Measurements from ENCODE around the gene CA7. TPM values are rescaled to one million over a fixed set of nuclear protein-coding genes. Genes with fewer than 3 reads are reported as not detected.

The CA7 gene
- total and polyA plus RNA-seq, 10 donors, result not detected

DNA sequence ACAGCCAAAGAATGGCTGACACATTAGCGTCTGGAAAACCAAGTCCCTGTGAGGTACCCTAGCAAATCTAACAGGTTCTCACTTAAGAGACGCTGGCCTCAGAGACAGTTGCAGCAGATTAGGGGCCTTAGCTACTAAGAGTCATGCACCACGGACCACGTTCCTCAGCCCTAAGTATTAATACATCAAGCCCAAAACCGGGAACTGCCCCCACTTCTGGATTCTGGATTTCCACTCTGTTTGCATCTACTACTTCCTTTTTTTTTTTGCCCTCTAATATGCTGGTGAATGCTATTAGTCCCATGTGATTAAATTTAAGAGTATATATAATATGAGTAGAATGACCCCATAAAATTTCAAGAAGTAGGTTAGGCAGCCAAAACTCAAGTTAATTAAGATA is 42.1 kb upstream of the CA7 start:
- no peaks in the 10 kb centered on the region for H3K27me3 ChIP-seq (replicated peaks in 1 of 7)
- H3K36me3 ChIP-seq, result peaks cover 0 to 65% (median 57%) of the 10 kb centered on the region in 6 donors
- no peak for TF ChIP-seq POLR2A (IDR thresholded peaks at IDR 0.05)
- no peak for TF ChIP-seq POLR2AphosphoS5 (IDR thresholded peaks at IDR 0.05)
- TF ChIP-seq, protein P1, sequence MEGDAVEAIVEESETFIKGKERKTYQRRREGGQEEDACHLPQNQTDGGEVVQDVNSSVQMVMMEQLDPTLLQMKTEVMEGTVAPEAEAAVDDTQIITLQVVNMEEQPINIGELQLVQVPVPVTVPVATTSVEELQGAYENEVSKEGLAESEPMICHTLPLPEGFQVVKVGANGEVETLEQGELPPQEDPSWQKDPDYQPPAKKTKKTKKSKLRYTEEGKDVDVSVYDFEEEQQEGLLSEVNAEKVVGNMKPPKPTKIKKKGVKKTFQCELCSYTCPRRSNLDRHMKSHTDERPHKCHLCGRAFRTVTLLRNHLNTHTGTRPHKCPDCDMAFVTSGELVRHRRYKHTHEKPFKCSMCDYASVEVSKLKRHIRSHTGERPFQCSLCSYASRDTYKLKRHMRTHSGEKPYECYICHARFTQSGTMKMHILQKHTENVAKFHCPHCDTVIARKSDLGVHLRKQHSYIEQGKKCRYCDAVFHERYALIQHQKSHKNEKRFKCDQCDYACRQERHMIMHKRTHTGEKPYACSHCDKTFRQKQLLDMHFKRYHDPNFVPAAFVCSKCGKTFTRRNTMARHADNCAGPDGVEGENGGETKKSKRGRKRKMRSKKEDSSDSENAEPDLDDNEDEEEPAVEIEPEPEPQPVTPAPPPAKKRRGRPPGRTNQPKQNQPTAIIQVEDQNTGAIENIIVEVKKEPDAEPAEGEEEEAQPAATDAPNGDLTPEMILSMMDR (IDR thresholded peaks at IDR 0.05 in 8 of 11, conservative IDR thresholded peaks at IDR 0.05 in 3 of 11), result no peak
- intact Hi-C loops (cut with DNase I; ENCODE audit: low total_unique reads), result no loop called here
- no peak for DNase-seq
- H3K4me3 ChIP-seq, result no peak overlapping the region
- H3K27ac ChIP-seq, result no peak overlapping the region
- 73 to 92% (median 80%) methylated on average over 5 of the region's 5 CpGs for WGBS, 5 donors
- no peaks in the 10 kb centered on the region for H3K4me1 ChIP-seq
- no peaks in the 10 kb centered on the region for H3K9me3 ChIP-seq

DNA sequence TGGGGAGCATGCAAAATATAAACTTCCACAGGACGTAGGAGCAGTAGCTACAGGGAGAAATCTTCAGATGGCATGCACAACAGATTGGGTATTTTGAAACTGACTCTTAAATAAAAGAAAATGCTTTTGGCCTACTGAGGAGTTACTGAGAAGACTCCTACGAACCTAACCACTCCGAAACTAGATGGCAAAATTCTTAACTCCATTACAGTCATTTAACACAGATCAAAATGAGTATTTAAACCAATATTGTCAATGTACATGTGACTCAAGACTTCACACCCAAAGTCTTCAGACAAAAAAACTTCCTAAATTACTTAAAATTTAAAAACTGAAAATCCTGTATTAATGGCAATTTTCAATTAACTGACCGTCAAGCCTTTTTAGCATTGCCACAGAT is 34.4 kb upstream of the CA7 start:
- Histone ChIP-seq H3K27me3 (replicated peaks in 1 of 7) (no peaks in the 10 kb centered on the region), H3K4me3 (no peak overlapping the region), H3K27ac (no peak overlapping the region), H3K9me3 (no peaks in the 10 kb centered on the region), H3K36me3 (peaks cover 3 to 100% (median 77%) of the 10 kb centered on the region in 6 donors), H3K4me1 (no peaks in the 10 kb centered on the region)
- DNase-seq, result no peak
- intact Hi-C loops (cut with DNase I; ENCODE audit: low total_unique reads), result no loop called here
- no peak for TF ChIP-seq POLR2AphosphoS5 (IDR thresholded peaks at IDR 0.05)
- TF ChIP-seq, protein P1 (IDR thresholded peaks at IDR 0.05 in 8 of 11, conservative IDR thresholded peaks at IDR 0.05 in 3 of 11), result no peak
- TF ChIP-seq POLR2A (IDR thresholded peaks at IDR 0.05), result no peak
- WGBS, 5 donors, result 88 to 98% (median 92%) methylated on average over 4 of the region's 4 CpGs

DNA sequence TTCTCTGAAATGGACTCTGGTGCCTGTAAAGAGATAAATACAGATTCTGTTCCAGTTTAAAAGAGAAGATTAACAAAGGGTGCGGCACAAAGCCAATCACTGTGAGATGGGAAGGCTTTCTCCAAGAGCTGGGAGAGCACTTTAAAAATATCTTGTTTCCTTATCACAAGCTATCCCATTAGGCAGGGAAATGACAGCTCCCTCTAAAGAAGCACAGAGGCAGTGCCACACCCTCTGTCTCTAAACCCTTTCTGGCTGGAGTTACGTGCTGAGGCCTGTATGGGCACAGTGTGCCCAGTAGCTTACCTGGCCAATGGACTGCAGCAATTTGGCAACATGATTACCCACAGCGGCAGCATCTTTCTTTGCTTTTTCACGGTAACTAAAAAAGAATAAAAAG is 33.8 kb upstream of the CA7 start:
- Histone ChIP-seq H3K9me3 (no peaks in the 10 kb centered on the region), H3K36me3 (peaks cover 3 to 100% (median 77%) of the 10 kb centered on the region in 6 donors), H3K4me1 (no peaks in the 10 kb centered on the region), H3K4me3 (no peak overlapping the region), H3K27ac (no peak overlapping the region), H3K27me3 (replicated peaks in 1 of 7) (no peaks in the 10 kb centered on the region)
- DNase-seq, result no peak
- TF ChIP-seq POLR2AphosphoS5 (IDR thresholded peaks at IDR 0.05) (no peak), POLR2A (IDR thresholded peaks at IDR 0.05) (no peak)
- TF ChIP-seq, protein P1 (IDR thresholded peaks at IDR 0.05 in 8 of 11, conservative IDR thresholded peaks at IDR 0.05 in 3 of 11), result no peak
- intact Hi-C loops (cut with DNase I; ENCODE audit: low total_unique reads), result no loop called here
- 95 to 99% (median 97%) methylated on average over 4 of the region's 4 CpGs for WGBS, 5 donors

DNA sequence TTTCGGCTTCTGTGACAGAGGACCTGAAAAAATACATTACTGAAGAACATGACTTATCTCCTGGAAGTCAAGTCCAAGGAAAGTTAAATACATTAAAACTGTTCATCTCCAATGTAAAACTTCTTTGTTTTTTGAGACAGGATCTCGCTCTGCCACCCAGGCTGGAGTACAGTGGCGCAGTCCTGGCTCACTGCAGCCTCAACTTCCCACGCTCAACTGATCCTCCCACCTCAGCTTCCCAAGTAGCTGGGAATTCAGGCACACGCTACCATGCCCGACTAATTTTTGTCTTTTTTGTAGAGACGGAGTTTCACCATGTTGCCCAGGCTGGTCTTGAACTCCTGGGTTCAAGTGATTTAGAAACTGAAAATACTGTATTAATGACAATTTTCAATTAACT is 33.2 kb upstream of the CA7 start:
- H3K27ac ChIP-seq, result no peak overlapping the region
- H3K9me3 ChIP-seq, result no peaks in the 10 kb centered on the region
- no peak overlapping the region for H3K4me3 ChIP-seq
- H3K4me1 ChIP-seq, result no peaks in the 10 kb centered on the region
- no peak for DNase-seq
- intact Hi-C loops (cut with DNase I; ENCODE audit: low total_unique reads), result no loop called here
- H3K36me3 ChIP-seq, result peaks cover 3 to 100% (median 77%) of the 10 kb centered on the region in 6 donors
- 96 to 98% (median 98%) methylated on average over 7 of the region's 7 CpGs for WGBS, 5 donors
- TF ChIP-seq POLR2A (IDR thresholded peaks at IDR 0.05) (no peak), POLR2AphosphoS5 (IDR thresholded peaks at IDR 0.05) (no peak)
- TF ChIP-seq, protein P1 (IDR thresholded peaks at IDR 0.05 in 8 of 11, conservative IDR thresholded peaks at IDR 0.05 in 3 of 11), result no peak
- no peaks in the 10 kb centered on the region for H3K27me3 ChIP-seq (replicated peaks in 1 of 7)
